AG09309 (cell line): Measurements from ENCODE around the gene POLD1.

Experiments used
- DNase-seq: peaks from one replicate; pipeline ENCODE4 v3.0.0-alpha.2; 2010; ENCODE audit warnings: low read depth
- H3K4me3 ChIP-seq: 2 replicates; pipeline ENCODE4 v1.5.1; 2011; ENCODE audit warnings: mild to moderate bottlenecking, low read depth, low read length, moderate library complexity; ENCODE audit not compliant: control insufficient read depth
- TF ChIP-seq, protein P1 (sequence below): IDR thresholded peaks from 2 replicates; pipeline ENCODE4 v1.5.1; 2011; ENCODE audit warnings: mild to moderate bottlenecking, low read depth, low read length, inconsistent platforms; ENCODE audit not compliant: insufficient read depth, control insufficient read depth; ENCODE audit errors: missing control alignments

POLD1 gene

DNA sequence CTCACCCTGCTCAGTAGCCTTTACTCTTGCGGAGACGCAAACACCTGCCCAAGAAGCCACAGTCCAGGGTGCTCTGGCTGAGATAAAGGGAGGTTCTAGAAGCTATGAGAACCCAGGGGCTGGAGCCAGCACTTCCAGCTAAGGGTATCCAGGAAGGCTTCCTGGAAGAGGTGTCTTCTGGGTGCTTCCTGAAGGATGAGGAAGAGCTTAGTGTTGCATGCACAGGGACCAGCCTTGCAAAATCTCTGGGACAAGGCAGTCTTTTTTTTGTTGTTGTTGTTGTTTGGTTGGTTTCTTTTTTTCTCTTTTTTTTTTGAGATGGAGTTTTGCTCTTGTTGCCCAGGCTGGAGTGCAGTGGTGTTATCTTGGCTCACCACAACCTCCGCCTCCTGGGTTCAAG lies 69.1 kb downstream of the POLD1 start:
- TF ChIP-seq, protein P1, sequence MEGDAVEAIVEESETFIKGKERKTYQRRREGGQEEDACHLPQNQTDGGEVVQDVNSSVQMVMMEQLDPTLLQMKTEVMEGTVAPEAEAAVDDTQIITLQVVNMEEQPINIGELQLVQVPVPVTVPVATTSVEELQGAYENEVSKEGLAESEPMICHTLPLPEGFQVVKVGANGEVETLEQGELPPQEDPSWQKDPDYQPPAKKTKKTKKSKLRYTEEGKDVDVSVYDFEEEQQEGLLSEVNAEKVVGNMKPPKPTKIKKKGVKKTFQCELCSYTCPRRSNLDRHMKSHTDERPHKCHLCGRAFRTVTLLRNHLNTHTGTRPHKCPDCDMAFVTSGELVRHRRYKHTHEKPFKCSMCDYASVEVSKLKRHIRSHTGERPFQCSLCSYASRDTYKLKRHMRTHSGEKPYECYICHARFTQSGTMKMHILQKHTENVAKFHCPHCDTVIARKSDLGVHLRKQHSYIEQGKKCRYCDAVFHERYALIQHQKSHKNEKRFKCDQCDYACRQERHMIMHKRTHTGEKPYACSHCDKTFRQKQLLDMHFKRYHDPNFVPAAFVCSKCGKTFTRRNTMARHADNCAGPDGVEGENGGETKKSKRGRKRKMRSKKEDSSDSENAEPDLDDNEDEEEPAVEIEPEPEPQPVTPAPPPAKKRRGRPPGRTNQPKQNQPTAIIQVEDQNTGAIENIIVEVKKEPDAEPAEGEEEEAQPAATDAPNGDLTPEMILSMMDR = no peak
- DNase-seq = no peak
- H3K4me3 ChIP-seq = no peak overlapping the region

- H3K4me3 ChIP-seq = no peak overlapping the region
- TF ChIP-seq, protein P1 = no peak
- no peak for DNase-seq
Observed at GRCh38 chr19:50455992-50456391, 71.8 kb downstream of the POLD1 start.

DNA sequence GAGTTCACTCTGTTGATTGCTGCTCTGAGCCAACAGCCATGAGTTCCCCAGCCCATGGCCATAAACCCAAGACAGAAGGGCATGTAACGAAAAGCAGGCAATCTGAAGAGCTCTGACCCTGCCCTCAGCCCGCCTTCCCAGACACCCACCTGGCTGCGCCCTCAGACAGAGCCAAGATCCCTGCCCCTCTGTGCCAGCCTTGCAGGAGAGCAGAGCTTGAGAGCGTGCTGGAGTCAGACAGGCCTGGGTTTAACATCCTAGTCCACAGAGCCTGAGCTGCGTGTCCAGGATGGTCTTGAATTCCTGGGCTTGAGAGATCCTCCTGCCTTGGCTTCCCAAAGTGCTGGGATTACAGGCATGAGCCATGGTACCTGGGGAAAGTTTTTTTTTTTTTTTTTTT lies 73.2 kb downstream of the POLD1 start:
- TF ChIP-seq, protein P1 = no peak
- H3K4me3 ChIP-seq = no peak overlapping the region
- DNase-seq = no peak

- DNase-seq = no peak
- H3K4me3 ChIP-seq = no peak overlapping the region
- TF ChIP-seq, protein P1 = no peak
Observed at GRCh38 chr19:50458396-50459066, 74.4 kb downstream of the POLD1 start.

DNA sequence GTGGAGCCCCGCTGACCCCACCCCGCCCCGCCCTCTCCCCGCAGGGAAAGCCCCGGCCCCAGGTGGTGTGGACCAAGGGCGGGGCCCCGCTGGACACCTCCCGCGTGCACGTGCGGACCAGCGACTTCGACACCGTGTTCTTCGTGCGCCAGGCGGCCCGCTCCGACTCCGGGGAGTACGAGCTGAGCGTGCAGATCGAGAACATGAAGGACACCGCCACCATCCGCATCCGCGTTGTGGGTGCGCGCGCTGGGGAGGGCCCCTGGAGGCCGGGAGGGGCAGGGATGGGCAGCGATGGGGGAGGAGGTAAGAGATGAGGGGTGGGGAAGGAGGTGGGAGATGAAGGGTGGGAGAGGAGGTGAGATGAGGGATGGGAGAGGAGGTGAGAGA lies 74.9 kb downstream of the POLD1 start:
- no peak for DNase-seq
- TF ChIP-seq, protein P1 = no peak

DNA sequence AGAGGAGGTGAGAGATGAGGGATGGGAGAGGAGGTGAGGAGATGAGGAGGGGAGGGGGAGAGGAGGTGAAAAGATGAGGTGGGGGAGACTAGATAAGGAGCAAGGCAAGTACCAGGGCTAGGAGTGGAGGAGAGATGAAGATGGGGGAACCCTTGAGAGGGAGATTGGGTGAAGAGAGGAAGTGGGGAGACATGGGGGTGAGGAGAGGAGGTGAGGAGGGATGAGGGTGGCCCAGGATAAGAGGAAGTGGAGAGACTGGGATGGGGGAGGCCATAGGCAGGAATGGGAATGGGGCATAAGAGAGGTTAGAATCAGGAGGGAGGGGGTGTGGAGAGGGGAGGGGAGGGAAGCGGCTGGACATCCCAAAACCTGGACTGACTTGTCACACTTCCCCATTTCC lies 75.5 kb downstream of the POLD1 start:
- H3K4me3 ChIP-seq = no peak overlapping the region
- TF ChIP-seq, protein P1 = no peak
- DNase-seq = no peak

More for the DNA sequence above, 74.9 kb downstream of the POLD1 start:
- no peak overlapping the region for H3K4me3 ChIP-seq
